Mononuclear cell (primary cell): ENCODE measurements around the gene C11orf98. TPM values are rescaled to one million over a fixed set of nuclear protein-coding genes. Genes with fewer than 3 reads are reported as not detected.
"Not testable (repeated sequence)": the region's sequence is repeated elsewhere in the genome, so short reads cannot be mapped to it uniquely, and the experiment has no call there.

ENCODE experiments used
- H3K27me3 ChIP-seq: 2 replicates; pipeline ENCODE4 v1.6.0; 2011; ENCODE audit warnings: low read length, control low read depth; ENCODE audit not compliant: insufficient read depth
- H3K4me1 ChIP-seq: 2 replicates; pipeline ENCODE4 v1.5.1; 2011; ENCODE audit warnings: mild to moderate bottlenecking, low read length, control low read depth; ENCODE audit not compliant: insufficient read depth
- H3K4me3 ChIP-seq: 2 replicates; pipeline ENCODE4 v1.5.1; 2011; ENCODE audit warnings: mild to moderate bottlenecking, low read length, moderate library complexity
- H3K9me3 ChIP-seq: 2 replicates; pipeline ENCODE4 v1.5.1; 2011; ENCODE audit warnings: low read depth, mild to moderate bottlenecking, control low read depth, low read length
- total RNA-seq: library from RNA; depleted of rRNA; stranded (reverse); fragments of >200 nt; gene quantifications from one replicate; pipeline ENCODE4 v1.2.3, GENCODE V29; 2012

C11orf98 gene
- total RNA-seq, 1 donor = 4.9 TPM

DNA sequence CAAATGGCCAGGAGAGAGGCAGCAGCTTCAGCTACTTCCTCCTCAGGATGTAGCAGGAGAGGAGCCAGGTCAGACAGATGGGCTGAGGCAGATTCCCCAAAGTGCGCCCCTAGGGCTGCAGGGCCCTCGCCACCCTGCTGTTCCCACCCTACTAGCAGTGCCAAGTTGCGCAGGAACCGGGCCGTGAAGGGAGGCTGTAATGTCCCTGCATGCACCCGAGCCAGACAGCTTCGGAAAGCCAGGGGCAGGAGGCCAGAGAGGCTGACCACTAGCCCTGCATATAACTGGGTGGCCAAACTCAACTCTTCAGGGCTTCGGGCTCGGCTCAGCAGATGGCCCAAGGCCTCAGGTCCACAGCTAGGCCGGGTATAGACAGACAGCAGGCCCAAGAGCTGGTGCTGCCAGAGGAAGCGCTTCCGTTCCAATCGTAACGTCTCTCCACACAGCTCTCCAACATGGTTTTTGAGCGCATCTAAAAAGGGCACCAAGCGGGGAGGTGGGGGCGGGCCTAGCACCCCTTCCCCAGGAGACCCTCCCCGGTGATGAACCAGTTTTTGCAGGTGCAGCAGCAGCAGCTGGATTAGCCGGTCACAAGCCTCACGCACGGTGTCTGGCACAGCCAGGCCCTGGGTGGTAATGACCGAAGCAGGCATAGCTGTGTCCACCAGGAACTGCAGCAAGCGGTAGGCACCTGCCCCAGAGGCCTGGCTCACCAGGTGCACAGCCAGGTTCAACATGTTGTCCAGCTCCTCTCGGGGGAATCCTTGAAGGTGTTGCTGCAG is 16.6 kb downstream of the C11orf98 start:
- H3K27me3 ChIP-seq = no peaks in the 10 kb centered on the region
- H3K4me1 ChIP-seq = peaks cover 41% of the 10 kb centered on the region
- no peak overlapping the region for H3K4me3 ChIP-seq
- no peaks in the 10 kb centered on the region for H3K9me3 ChIP-seq

DNA sequence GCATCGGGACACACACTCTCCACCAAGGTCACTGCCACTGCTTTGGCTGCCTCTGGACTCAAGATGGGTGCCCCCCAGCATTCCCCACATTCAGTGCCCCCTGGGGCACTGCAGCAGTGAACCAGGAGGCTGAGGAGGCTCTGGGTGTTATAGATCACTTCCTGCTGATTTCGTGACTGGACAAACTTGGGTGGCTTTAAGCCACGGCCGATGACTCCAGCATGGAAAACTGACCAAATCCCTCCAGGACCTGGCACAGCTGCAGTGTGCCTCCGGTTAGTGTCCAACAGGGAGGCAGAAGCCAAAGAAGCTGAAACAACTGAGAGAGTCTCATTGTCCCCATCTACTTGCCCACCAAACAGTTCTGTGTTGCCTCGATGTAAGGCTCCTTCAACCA is 17.4 kb downstream of the C11orf98 start:
- no peak overlapping the region for H3K4me3 ChIP-seq
- H3K9me3 ChIP-seq = no peaks in the 10 kb centered on the region
- no peaks in the 10 kb centered on the region for H3K27me3 ChIP-seq
- peaks cover 39% of the 10 kb centered on the region for H3K4me1 ChIP-seq

DNA sequence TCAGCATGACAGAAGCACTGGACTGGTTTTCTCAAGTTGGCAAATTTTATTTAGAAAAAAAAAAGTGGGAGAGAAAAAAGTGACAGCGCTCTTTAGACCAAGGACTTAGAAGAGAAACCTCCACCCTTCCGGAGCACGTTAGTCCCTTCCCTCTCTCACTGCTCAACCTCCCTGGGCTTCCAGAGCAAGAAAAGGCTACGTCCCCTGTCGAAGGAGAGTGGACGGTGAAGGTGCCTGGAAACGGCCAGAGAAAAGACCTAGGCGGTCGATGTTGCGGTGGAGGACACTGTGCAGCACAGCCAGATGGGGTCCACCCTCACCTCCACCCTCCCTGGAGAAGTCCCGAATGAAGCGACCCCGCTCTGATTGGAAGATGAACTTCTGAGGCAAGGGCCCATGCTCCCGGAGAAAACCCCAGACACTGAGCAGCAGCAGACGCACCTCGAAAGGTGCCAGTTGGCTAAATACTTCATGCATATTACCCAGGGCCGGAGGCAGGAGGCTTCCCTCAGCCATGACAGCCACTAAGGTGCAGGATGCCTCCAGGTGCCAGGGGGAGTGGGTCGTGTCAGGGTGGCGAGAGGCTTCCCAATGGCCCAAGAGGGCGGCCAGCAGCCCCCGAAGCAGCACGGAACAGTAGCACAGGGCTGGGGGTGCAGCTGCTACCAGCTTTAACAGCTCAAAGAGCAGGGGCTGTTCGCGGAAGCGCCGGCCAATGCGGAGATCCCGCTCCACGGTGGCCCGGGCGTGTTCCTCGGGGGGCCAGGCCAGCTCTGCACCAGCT is 18.0 kb downstream of the C11orf98 start:
- no peaks in the 10 kb centered on the region for H3K9me3 ChIP-seq
- H3K27me3 ChIP-seq = no peaks in the 10 kb centered on the region

DNA sequence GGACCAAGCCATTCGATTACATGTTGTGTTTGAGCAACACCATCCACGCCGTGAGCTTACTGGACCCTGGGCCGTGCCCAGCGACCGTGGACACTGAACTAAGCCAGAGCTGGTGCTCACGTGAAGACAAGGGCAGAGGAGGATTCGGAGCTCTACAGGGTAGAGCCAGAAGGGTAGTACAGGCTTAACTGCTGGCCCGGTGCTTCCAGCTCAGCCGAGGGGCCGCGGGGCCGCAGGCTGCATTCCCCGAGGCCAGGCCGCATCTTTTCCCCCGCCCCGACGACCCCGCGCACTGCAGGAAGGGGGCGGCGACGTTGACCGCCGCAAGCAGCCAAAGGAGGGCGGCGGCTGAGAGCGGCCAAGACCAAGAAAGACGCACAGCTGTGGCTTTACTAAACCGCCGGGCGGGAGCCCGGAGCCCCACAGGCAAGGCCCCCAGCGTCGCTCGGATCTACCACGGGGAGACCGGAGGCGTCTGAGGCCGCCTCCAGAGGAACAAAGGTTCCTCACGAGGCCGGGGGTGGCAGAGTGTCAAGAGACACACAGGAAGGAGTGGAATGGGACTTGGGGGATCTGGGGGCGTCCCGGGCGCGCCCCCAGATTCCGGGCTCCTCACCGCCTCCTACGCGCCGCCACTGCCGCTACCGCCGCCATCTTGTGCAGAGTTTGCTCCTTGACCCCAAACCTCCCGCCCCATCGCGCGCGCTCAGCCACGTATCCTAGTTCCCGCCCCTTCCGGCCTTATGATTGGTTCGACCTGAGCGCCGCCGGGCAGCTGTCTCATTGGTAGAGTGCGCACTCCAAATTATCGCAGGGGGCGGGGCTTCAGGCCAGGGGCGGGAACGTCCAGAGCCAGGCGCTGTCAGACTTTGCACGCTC is 18.8 kb downstream of the C11orf98 start, which contains the start of gene GANAB:
TSS of gene GANAB (minus strand) at position 668 of the 879 bp plus-strand sequence. CDS start at position 654, 14 bp downstream.
- H3K9me3 ChIP-seq = no peaks in the 10 kb centered on the region
- H3K4me3 ChIP-seq = peak within 1 kb of the TSS; percentile 97
- H3K4me1 ChIP-seq = peaks cover 26% of the 10 kb centered on the region
- no peaks in the 10 kb centered on the region for H3K27me3 ChIP-seq

More for the DNA sequence above, 18.0 kb downstream of the C11orf98 start:
- Histone ChIP-seq H3K4me1 (peaks cover 33% of the 10 kb centered on the region), H3K4me3 (peak overlapping the region; percentile 97)

DNA sequence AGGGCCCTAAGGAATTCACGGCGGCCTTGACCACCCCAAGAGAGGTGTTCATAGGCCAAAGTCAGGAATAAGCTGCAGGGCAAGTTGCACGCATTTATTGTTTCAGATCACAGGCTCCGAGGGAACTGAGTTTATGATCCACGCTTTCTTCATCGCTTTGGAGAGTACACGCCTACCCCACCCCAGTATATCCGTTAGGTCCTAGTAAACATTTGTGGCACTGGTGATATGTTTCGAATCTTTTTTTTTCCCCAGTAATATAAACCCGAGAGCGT is 19.4 kb downstream of the C11orf98 start:
- H3K9me3 ChIP-seq = no peaks in the 10 kb centered on the region
- H3K4me3 ChIP-seq = peak overlapping the region; percentile 97
- H3K27me3 ChIP-seq = no peaks in the 10 kb centered on the region
- H3K4me1 ChIP-seq = peaks cover 26% of the 10 kb centered on the region

DNA sequence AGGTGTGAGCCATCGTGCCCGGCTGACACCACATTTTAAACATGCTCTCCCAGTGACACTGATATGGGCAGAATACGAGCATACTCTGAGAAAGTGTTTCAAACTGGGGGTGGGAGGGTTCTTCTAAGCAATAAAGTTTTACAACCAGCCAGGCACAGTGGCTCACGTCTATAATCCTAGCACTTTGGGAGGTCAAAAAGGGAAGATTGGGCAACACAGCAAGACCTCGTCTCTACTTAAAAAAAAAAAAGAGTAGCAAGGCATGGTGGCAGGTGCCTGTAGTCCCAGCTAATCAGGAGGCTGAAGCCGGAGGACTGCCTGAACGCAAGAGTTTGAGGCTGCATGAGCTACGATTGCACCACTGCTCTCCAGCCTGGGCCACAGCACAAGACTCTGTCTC is 20.8 kb downstream of the C11orf98 start:
- peaks cover 33% of the 10 kb centered on the region for H3K4me1 ChIP-seq

DNA sequence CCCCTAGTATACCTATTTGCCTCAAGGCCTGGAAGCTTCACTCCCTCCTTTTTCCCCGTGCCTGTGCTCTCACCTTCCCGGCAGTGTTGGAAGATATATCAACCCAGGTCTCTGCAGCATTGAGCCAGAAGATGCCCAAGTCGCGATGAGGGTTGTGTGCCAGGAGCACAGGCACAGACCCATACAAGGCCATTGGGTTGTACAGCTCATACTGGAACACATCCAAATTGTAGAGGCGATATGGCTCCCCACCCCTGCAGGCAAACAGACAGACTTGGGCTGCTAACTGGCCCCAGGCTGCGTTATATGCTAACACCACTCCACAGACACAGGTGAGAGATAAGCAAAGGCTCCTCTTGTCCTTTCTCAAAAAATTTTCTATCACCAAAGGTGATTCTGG is 32.5 kb downstream of the C11orf98 start:
- Histone ChIP-seq H3K9me3 (no peaks in the 10 kb centered on the region), H3K27me3 (no peaks in the 10 kb centered on the region), H3K4me1 (peaks cover 9% of the 10 kb centered on the region), H3K4me3 (no peak overlapping the region)

More for the DNA sequence above, 20.8 kb downstream of the C11orf98 start:
- Histone ChIP-seq H3K9me3 (no peaks in the 10 kb centered on the region), H3K4me3 (no peak overlapping the region), H3K27me3 (no peaks in the 10 kb centered on the region)

DNA sequence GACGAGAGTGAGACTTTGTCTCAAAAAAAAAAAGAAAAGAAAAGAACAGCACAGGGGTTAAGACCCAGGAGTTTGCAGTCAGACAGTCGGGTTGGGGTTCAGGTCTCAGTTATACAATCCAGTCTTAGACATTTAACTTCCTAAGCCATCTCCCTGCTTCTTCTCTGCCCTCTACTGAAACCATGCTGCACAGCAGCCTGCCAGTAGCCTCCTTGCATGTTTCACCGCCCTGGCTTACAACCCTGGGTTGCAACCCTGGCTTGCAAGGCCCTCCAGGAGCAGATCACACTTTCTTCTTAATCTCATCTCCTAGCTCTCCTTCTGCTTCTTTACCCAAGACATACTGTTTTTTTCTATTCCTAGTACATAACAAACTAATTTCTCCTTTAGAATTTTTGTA is 37.3 kb downstream of the C11orf98 start:
- Histone ChIP-seq H3K27me3 (no peaks in the 10 kb centered on the region), H3K4me1 (no peaks in the 10 kb centered on the region), H3K4me3 (no peak overlapping the region), H3K9me3 (no peaks in the 10 kb centered on the region)

DNA sequence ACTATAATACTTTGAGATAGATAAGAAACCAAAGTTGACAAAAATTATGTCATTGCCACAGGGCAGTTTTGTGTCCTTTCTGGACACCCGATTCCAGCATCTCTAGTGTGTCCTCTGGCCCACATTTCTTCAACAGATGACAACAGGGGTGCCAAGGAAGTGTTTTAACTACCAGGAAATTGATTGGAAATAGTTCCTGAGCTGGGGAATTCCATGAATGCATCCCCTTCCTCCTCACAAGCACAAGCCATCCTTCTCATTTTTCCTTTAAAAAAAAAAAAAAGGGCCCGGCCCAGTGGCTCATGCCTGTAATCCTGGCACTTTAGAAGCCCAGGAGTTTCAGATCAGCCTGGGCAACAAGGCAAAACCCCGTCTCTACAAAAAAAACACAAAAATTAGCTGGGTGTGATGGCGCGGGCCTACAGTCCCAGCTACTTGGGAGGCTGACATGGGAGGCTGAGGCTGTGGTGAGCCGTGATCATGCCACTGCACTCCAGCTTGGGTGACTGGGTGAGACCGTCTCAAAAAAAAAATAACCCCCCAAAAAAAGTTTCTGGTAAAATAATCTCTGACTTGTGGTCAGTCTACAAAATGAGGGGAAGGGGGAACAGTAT is 42.4 kb downstream of the C11orf98 start:
- H3K9me3 ChIP-seq = no peaks in the 10 kb centered on the region
- H3K27me3 ChIP-seq = no peaks in the 10 kb centered on the region
- peaks cover 21% of the 10 kb centered on the region for H3K4me1 ChIP-seq
- peak overlapping the region; percentile 60 for H3K4me3 ChIP-seq

DNA sequence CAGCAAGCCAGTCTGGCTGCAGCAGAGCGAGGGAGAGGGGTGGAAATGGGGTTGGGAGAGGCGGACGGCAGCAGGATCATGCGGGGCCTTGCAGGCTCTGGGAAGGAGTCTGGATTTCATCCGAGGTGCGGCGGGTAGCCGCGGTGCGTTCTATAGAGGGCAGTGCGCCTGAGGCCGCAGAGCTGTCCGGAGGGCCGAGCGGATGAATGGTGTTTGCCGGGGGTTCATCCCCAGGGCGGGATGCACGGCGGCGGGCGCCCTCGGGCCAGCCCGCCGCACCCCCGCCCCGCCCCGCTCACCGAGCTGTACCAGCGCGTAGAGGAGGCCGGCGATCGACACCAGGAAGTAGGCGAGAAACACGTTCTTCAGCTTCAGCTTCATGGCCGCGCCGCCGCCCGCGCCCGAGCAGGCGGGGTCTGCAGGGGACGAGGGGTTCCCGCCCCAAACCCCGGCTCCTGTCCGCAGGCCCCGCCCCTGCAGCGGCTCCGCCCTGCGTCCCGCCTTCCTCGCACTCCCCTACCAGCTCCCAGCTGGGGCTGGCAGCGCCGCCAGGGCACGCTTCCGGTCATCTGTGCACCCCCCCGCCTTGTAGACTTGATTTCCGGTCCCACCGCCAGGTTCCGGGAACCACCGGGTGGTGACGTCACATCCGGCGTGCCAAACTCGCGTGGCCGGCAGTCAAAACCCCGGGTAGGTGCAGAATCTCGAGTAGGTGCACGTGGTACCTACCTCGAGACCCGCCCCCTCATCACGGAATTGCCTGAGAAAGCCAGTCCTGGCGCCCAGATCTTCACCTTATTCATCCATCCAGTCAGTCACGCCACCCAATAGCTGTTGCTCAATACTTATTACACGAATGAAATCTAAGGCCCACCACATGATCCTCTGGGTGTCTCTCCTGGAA is 43.2 kb downstream of the C11orf98 start, which contains the start of gene B3GAT3:
TSS of gene B3GAT3 (minus strand) at position 420 of the 904 bp plus-strand sequence. CDS start at position 381, 39 bp downstream.
- Histone ChIP-seq H3K9me3 (no peaks in the 10 kb centered on the region), H3K4me3 (peak within 1 kb of the TSS; percentile 60), H3K4me1 (peaks cover 21% of the 10 kb centered on the region)

DNA sequence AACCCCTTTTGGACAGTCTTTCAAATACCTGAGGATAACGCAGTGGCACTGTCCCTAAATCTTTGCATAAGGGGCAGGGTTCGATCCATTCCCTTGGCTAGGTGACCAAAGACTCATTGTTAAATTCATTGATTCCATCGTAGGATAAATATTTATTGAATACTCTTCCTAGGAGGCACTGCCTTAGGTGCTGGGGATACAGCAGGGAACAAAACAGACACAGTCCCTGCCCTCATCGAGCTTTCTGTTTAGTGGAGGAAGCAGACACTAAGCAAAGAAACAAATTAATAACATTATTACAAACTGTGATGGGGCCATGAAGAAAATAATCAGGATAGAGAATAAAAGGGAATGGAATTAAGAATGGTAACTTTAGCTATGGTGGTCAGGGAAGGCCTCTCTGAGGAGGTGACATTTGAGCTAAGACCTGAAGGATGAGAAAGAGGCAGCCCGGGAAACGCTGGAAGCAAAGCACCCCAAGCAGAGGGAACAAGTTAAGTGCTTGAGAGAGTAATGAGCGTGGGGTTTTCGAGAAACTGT is 43.9 kb downstream of the C11orf98 start:
- H3K27me3 ChIP-seq = no peaks in the 10 kb centered on the region
- H3K4me3 ChIP-seq = peak overlapping the region; percentile 60
- peaks cover 21% of the 10 kb centered on the region for H3K4me1 ChIP-seq
- H3K9me3 ChIP-seq = no peaks in the 10 kb centered on the region

More for the DNA sequence above, 43.2 kb downstream of the C11orf98 start, which contains the start of gene B3GAT3:
- H3K27me3 ChIP-seq = no peaks in the 10 kb centered on the region

DNA sequence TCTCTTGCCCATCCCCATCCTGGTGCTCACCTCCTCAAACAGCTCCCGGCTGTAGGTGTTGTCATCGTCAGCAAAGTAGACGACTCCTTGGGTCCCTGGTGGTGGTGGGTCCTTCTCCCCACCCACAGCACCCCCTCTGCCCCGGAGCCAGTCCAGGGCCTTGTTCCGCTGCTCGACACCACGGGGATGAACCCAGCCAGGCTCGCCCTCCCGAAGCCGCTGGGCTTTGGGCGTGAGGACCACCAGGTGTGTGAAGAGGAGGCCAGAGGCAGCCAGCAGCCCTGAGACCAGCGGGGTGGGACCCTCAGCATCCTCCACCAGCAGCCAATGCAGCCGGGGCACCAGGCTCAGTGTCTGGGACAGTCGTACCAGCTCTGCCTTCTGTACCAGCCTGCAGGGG is 48.1 kb downstream of the C11orf98 start:
- not testable (repeated sequence) for H3K4me3 ChIP-seq, H3K27me3 ChIP-seq, H3K9me3 ChIP-seq
- H3K4me1 ChIP-seq = peaks cover 19% of the 10 kb centered on the region

DNA sequence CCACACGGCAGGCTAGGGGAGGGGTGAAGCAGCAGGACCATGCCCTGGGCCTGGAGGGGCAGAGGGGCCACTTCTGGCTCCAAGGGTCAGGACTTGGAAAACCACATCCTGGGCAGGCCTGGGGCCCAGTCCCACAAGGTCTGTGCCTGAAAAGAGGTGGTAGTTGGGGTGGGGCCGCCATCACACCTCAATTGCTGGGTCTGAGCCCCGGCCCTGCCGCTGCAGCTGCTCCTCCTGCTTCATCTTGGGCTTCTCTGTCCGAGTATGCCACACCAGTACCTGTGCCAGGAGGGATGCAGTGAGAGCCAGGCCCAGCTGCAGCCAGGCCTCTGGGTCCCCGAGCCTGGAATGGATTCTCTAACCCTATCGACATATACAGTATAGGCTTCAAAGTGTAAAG is 49.5 kb downstream of the C11orf98 start:
- peaks cover 23% of the 10 kb centered on the region for H3K4me1 ChIP-seq
- no peaks in the 10 kb centered on the region for H3K27me3 ChIP-seq
- no peaks in the 10 kb centered on the region for H3K9me3 ChIP-seq
- H3K4me3 ChIP-seq = no peak overlapping the region
